Calu3 (cell line): ENCODE measurements around the gene PPIA. TPM values are rescaled to one million over a fixed set of nuclear protein-coding genes. Genes with fewer than 3 reads are reported as not detected.
A peak's percentile ranks its signal among the peaks of the same experiment; 100 is the strongest.

Experiments used
- BruUV-seq: library from RNA; stranded (reverse); fragments of 400-500 nt; replicated peaks from 2 replicates; lab custom pipeline; 2021; lab: Mats Ljungman, UMichigan
- CTCF ChIA-PET: fragments of 300-600 bp; sonication (Branson Sonifier 250); formaldehyde crosslinking; loops from one replicate; lab custom pipeline; 2022; ENCODE audit warnings: antibody characterized with exemption; lab: Charles Lee
- DNase-seq: peaks from one replicate; pipeline ENCODE4 v3.0.0; 2022
- H3K27ac Mint-ChIP-seq: one replicate; pipeline ENCODE4 v1.8.0; 2022; ENCODE audit warnings: mixed read lengths; ENCODE audit not compliant: unreplicated experiment
- H3K27me3 Mint-ChIP-seq: one replicate; pipeline ENCODE4 v1.8.0; 2022; ENCODE audit warnings: mixed read lengths; ENCODE audit not compliant: unreplicated experiment
- H3K36me3 Mint-ChIP-seq: one replicate; pipeline ENCODE4 v1.8.0; 2022; ENCODE audit warnings: mild to moderate bottlenecking, moderate library complexity, mixed read lengths; ENCODE audit not compliant: insufficient read depth, unreplicated experiment
- H3K4me1 Mint-ChIP-seq: one replicate; pipeline ENCODE4 v1.8.0; 2022; ENCODE audit warnings: mild to moderate bottlenecking, low read depth, mixed read lengths; ENCODE audit not compliant: unreplicated experiment
- H3K4me3 Mint-ChIP-seq: one replicate; pipeline ENCODE4 v1.8.0; 2022; ENCODE audit warnings: mild to moderate bottlenecking, low read depth, moderate library complexity, mixed read lengths; ENCODE audit not compliant: unreplicated experiment
- H3K9me3 Mint-ChIP-seq: one replicate; pipeline ENCODE4 v1.8.0; 2022; ENCODE audit warnings: low read depth, mixed read lengths; ENCODE audit not compliant: unreplicated experiment
- intact Hi-C: fragments of 100-400 bp; cut with micrococcal nuclease; formaldehyde crosslinking; loops from one replicate; pipeline ENCODE4 v1.10.0; 2022; ENCODE audit not compliant: unreplicated experiment
- total RNA-seq: library from RNA; stranded (reverse); gene quantifications from 2 replicates; pipeline ENCODE4 v1.2.3, GENCODE V29; 2022
- TF ChIP-seq, protein P1 (sequence below): fragments of 200-600 bp; IDR thresholded peaks from one replicate; pipeline ENCODE4 v1.8.0; 2022; ENCODE audit warnings: antibody characterized with exemption; ENCODE audit not compliant: unreplicated experiment

Gene PPIA
- total RNA-seq, 1 experiment from 2014 or later = 3,069 TPM

DNA sequence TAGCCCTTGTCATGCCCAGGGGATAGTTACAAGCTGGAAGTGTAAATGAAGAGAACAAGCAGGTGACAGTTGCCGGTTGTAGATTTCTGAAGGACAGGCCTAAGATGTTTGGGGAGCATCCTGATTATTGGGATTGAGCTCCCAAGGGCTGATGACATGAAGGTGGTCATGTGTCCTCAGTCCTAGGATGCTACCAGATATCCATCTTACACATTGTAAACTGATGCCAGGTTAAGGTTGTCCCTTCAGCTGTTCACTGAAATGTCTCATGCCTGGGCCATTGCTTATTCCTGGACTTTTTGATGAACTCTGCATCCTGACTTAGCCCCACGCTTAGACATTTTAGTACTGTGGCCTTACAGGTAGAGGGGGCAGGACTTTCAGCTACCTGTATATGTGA lies 46.5 kb upstream of the PPIA start:
- H3K36me3 Mint-ChIP-seq = peaks cover 62% of the 10 kb centered on the region
- TF ChIP-seq, protein P1, sequence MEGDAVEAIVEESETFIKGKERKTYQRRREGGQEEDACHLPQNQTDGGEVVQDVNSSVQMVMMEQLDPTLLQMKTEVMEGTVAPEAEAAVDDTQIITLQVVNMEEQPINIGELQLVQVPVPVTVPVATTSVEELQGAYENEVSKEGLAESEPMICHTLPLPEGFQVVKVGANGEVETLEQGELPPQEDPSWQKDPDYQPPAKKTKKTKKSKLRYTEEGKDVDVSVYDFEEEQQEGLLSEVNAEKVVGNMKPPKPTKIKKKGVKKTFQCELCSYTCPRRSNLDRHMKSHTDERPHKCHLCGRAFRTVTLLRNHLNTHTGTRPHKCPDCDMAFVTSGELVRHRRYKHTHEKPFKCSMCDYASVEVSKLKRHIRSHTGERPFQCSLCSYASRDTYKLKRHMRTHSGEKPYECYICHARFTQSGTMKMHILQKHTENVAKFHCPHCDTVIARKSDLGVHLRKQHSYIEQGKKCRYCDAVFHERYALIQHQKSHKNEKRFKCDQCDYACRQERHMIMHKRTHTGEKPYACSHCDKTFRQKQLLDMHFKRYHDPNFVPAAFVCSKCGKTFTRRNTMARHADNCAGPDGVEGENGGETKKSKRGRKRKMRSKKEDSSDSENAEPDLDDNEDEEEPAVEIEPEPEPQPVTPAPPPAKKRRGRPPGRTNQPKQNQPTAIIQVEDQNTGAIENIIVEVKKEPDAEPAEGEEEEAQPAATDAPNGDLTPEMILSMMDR = no peak
- intact Hi-C loops = loop anchor here (2.0 to 5.0 kb wide), 2 partner anchors 97 to 111 kb away; partner anchors contain the start of gene H2AZ2
- DNase-seq = no peak
- peaks cover 47% of the 10 kb centered on the region for H3K4me1 Mint-ChIP-seq
- peak overlapping the region; percentile 93 for H3K27ac Mint-ChIP-seq
- H3K27me3 Mint-ChIP-seq = no peaks in the 10 kb centered on the region
- CTCF ChIA-PET = interaction anchor here (1.0 to 2.3 kb wide), 3 partner anchors 17 to 98 kb away, joined by 3 to 6 read pairs (median 5); partner anchors contain the start of gene H2AZ2
- TSS peak; percentile 54 for BruUV-seq
- no peaks in the 10 kb centered on the region for H3K9me3 Mint-ChIP-seq
- peak overlapping the region; percentile 95 for H3K4me3 Mint-ChIP-seq

DNA sequence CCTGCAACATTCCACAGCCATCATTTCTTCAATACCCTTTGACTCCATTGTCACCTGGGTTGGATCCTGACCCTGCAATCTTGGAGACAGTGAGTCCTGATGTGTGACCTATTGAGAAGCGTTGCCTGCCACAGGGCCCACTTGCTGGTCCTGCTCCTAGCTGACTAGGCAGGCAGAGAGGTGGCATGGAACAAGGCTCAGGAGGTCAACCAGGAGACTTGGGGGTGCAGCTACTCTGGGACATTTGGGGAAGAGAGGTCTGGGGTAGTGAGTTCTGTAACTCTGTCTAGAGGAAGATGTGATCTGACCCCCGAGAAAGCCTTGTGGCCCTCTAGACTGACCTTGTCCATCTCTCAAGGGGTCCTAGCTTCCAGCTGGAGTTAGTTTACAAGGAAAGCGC lies 46.1 kb upstream of the PPIA start:
- peaks cover 51% of the 10 kb centered on the region for H3K4me1 Mint-ChIP-seq
- H3K4me3 Mint-ChIP-seq = peak overlapping the region; percentile 95
- H3K27ac Mint-ChIP-seq = peak overlapping the region; percentile 19
- TF ChIP-seq, protein P1 = no peak
- no peak for DNase-seq
- CTCF ChIA-PET = interaction anchor here (0.7 to 2.3 kb wide), 6 partner anchors 16 to 162 kb away, joined by 3 to 6 read pairs (median 3); partner anchors contain the start of gene H2AZ2
- peaks cover 62% of the 10 kb centered on the region for H3K36me3 Mint-ChIP-seq
- no peaks in the 10 kb centered on the region for H3K27me3 Mint-ChIP-seq
- intact Hi-C loops = loop anchor here (2.0 to 5.0 kb wide), 2 partner anchors 97 to 112 kb away; partner anchors contain the start of gene H2AZ2
- BruUV-seq = no TSS peak
- no peaks in the 10 kb centered on the region for H3K9me3 Mint-ChIP-seq

DNA sequence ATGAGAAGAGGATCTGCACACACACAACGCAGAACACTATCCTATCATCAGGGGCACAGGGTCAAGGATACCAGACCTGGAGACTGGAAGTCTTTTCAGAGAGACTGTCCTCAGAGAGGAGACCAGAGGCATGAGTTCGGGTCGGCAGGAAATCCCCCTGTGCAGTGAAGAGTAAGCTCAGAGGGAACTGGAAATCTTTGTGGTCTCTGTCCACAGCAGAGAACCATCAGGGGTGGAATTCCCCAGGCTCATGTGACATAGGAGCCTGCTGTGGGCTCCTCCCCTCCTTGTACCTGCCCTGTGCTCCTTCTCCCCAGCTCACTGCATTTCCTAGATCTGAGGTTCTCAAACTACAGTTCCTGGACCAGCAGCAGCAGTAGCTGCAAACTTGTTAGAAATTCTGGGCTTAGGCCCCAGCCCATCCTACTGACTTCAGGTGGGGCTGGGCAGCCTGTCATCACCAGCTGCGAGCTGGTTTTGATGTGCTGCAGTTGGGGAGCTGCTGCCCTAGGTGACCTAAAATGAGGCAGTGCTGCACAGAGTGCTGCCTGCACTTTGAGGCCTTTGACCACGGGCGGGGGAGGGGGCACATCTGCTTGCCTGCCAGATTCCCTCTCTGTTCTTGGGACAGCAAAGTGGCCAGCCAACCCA lies 45.4 kb upstream of the PPIA start:
- peaks cover 67% of the 10 kb centered on the region for H3K36me3 Mint-ChIP-seq
- H3K4me1 Mint-ChIP-seq = peaks cover 51% of the 10 kb centered on the region
- peak overlapping the region; percentile 95 for H3K4me3 Mint-ChIP-seq
- no TSS peak for BruUV-seq
- H3K27me3 Mint-ChIP-seq = no peaks in the 10 kb centered on the region
- no peaks in the 10 kb centered on the region for H3K9me3 Mint-ChIP-seq
- DNase-seq = peak; percentile 40
- CTCF ChIA-PET = interaction anchor here (0.6 to 2.3 kb wide), 7 partner anchors 8 to 163 kb away, joined by 3 to 6 read pairs (median 3); no protein-coding TSS in a partner anchor
- intact Hi-C loops = loop anchor here (2.0 to 5.0 kb wide), 2 partner anchors 96 to 112 kb away; partner anchors contain the start of gene H2AZ2
- H3K27ac Mint-ChIP-seq = peak overlapping the region; percentile 15
- TF ChIP-seq, protein P1 = no peak

DNA sequence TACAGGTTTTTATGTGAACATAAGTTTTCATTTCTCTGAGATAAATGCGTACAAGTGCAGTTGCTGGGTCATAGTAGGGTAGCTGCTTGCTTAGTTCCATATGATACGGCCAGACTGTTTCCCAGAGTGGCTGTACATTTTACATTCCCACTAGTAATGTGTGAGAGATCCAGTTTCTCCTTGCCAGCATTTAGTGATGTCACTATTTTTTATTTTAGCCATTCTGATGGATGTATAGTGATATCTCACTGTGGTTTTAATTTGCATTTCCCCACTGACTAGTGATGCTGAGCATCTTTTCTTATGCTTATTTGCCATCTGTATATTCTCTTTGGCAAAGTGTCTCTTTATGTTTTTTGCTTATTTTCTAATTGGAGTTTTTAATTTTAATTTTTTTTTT lies 43.7 kb upstream of the PPIA start:
- Mint-ChIP-seq H3K27ac (peak overlapping the region; percentile 40), H3K9me3 (no peaks in the 10 kb centered on the region), H3K4me3 (peak overlapping the region; percentile 5), H3K27me3 (no peaks in the 10 kb centered on the region), H3K36me3 (peaks cover 67% of the 10 kb centered on the region), H3K4me1 (peaks cover 44% of the 10 kb centered on the region)
- intact Hi-C loops = loop anchor here (5.0 kb wide), 1 partner anchor 94 kb away; the partner anchor contains the start of gene H2AZ2
- CTCF ChIA-PET = interaction anchor here (0.6 kb wide), 1 partner anchor 135 kb away, joined by 3 read pairs; no protein-coding TSS in a partner anchor
- DNase-seq = no peak
- BruUV-seq = no TSS peak
- TF ChIP-seq, protein P1 = no peak
